Cardiac muscle cell (in vitro differentiated cells and primary cell): ENCODE data around the gene CPS1. TPM values are rescaled to one million over a fixed set of nuclear protein-coding genes. Genes with fewer than 3 reads are reported as not detected.

Source experiments
- DNase-seq, 2 donors: peaks; one replicate each; pipeline versions ENCODE4 v3.0.0 to v3.0.0-alpha.2; 2010 to 2017; ENCODE audit warnings: low read depth in 1 of 2, low spot score in 1 of 2
- H3K27ac ChIP-seq: fragments of 200-600 bp; sonication (generic); 2 replicates; pipeline ENCODE4 v1.5.1; 2016
- H3K27me3 ChIP-seq: fragments of 200-600 bp; sonication (generic); 2 replicates; pipeline ENCODE4 v1.6.0; 2016; ENCODE audit warnings: control low read depth
- H3K36me3 ChIP-seq: fragments of 200-600 bp; sonication (generic); 2 replicates; pipeline ENCODE4 v1.5.1; 2016; ENCODE audit warnings: control low read depth
- H3K4me1 ChIP-seq: fragments of 200-600 bp; sonication (generic); 2 replicates; pipeline ENCODE4 v1.8.1; 2017; ENCODE audit warnings: low read depth, mild to moderate bottlenecking, mixed run types
- H3K4me3 ChIP-seq: fragments of 200-600 bp; sonication (generic); 2 replicates; pipeline ENCODE4 v1.5.1; 2016; ENCODE audit warnings: mild to moderate bottlenecking
- H3K9me3 ChIP-seq: fragments of 200-600 bp; sonication (generic); 2 replicates; pipeline ENCODE4 v1.5.1; 2017; ENCODE audit warnings: low read depth, mild to moderate bottlenecking, control low read depth
- CTCF ChIP-seq: IDR thresholded peaks from 2 replicates; pipeline ENCODE4 v1.5.1; 2012; ENCODE audit warnings: low read depth, mild to moderate bottlenecking, low read length
- polyA plus RNA-seq: library from polyadenylated mRNA; unstranded; fragments of >200 nt; fragmentation: Nextera tagmentation; extraction: Ambion mirVana; gene quantifications from 2 replicates; pipeline ENCODE4 v1.2.1, GENCODE V29; 2016
- total RNA-seq: library from RNA; depleted of rRNA; stranded (reverse); fragments of >200 nt; gene quantifications from 2 replicates; pipeline ENCODE4 v1.2.3, GENCODE V29; 2016

The CPS1 gene
- total and polyA plus RNA-seq, 2 experiments from 2014 or later, result 172 to 193 TPM

GRCh38 chr2:210633699-210634098 lies 77.3 kb downstream of the CPS1 start:
- peak in 1 of 2 donors; percentile 44 for DNase-seq
- Histone ChIP-seq H3K27me3 (no peaks in the 10 kb centered on the region), H3K27ac (peak overlapping the region; percentile 82), H3K36me3 (no peaks in the 10 kb centered on the region), H3K9me3 (no peaks in the 10 kb centered on the region), H3K4me3 (no peak overlapping the region), H3K4me1 (peaks cover 79% of the 10 kb centered on the region)
- TF ChIP-seq CTCF, result no peak

DNA sequence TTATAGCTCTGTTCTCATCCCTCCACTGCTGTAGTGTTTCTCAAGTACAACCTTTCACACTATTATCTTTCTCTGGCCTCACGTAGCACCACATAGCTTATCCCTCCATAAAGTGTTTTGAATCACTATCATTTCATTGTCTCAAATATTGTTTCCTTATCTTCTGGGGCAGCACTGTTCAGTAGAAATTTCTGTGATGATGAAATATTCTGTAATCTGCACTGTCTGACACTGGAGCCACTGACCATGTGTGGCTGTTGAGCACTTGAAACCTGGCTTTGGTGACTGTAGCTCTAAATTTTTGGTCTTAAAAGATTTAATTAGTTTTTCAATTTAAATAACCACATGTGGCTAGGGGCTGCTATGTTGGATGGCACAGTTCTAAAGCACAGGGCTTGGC lies 78.9 kb downstream of the CPS1 start:
- Histone ChIP-seq H3K36me3 (no peaks in the 10 kb centered on the region), H3K9me3 (no peaks in the 10 kb centered on the region), H3K4me1 (peaks cover 76% of the 10 kb centered on the region), H3K27ac (no peak overlapping the region), H3K4me3 (no peak overlapping the region), H3K27me3 (no peaks in the 10 kb centered on the region)
- no peak for DNase-seq
- TF ChIP-seq CTCF, result no peak

GRCh38 chr2:210642333-210642732 lies 85.9 kb downstream of the CPS1 start:
- DNase-seq, result no peak
- H3K4me1 ChIP-seq, result peaks cover 34% of the 10 kb centered on the region
- H3K36me3 ChIP-seq, result no peaks in the 10 kb centered on the region
- no peak for TF ChIP-seq CTCF
- no peak overlapping the region for H3K4me3 ChIP-seq
- no peaks in the 10 kb centered on the region for H3K9me3 ChIP-seq
- H3K27me3 ChIP-seq, result no peaks in the 10 kb centered on the region
- peak overlapping the region; percentile 45 for H3K27ac ChIP-seq

DNA sequence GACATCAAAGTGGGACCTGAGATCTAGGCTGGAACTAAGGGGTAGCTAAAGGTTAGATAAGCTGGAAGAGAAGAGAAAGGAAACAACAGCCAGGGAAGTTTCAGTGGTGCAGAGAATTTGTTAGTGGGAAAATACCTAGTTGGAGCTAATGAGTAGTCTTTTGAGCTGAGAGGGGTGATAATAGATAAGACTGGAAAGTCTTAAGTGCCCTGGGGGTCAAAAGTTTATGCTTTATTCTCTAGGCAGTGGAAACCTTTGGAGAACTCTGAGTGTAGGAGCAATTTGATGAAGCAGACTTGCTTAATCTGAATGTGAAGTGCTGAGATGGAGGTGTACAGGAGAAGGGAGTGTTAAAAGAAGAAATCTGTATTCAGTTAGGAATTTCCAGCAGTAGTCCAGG lies 90.8 kb downstream of the CPS1 start:
- Histone ChIP-seq H3K27me3 (no peaks in the 10 kb centered on the region), H3K36me3 (no peaks in the 10 kb centered on the region), H3K27ac (peak overlapping the region; percentile 95), H3K4me1 (peaks cover 59% of the 10 kb centered on the region), H3K9me3 (no peaks in the 10 kb centered on the region), H3K4me3 (peak overlapping the region; percentile 31)
- no peak for TF ChIP-seq CTCF
- DNase-seq, result peak in 1 of 2 donors; percentile 91

DNA sequence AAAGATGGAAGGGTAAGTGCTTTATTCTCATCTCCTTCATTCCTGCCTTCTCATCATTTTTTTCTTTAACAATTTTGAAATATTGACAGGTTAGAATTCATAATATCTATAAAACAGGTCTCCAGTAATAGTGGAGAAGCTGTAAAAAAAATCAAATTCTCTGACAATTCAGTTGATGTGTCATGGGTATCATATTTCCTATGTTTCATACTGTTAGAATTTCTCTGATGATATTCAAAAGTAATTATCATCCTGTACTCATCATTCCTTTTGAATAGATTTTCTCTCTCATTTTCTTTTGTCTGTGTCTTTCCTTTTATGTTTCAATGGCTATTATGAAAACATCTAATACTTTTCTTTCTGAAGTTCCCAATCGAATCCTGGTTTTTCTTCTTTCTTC lies 97.7 kb downstream of the CPS1 start:
- no peak for DNase-seq
- TF ChIP-seq CTCF, result no peak
- H3K27me3 ChIP-seq, result no peaks in the 10 kb centered on the region
- no peak overlapping the region for H3K27ac ChIP-seq
- H3K4me1 ChIP-seq, result peaks cover 65% of the 10 kb centered on the region
- no peaks in the 10 kb centered on the region for H3K9me3 ChIP-seq
- no peak overlapping the region for H3K4me3 ChIP-seq
- peaks cover 41% of the 10 kb centered on the region for H3K36me3 ChIP-seq
